HepG2 (cell line): ENCODE results near the gene STK25. TPM values are rescaled to one million over a fixed set of nuclear protein-coding genes. Genes with fewer than 3 reads are reported as not detected.

Experiments used
- AKNA ChIP-seq: sonication (generic); formaldehyde crosslinking; IDR thresholded peaks from 2 replicates; pipeline ENCODE4 v1.4.0; 2020; ENCODE audit warnings: missing genetic modification reagents, borderline replicate concordance
- HOXA5 ChIP-seq: sonication (generic); formaldehyde crosslinking; IDR thresholded peaks from 2 replicates; pipeline ENCODE4 v1.4.0; 2020; ENCODE audit warnings: missing genetic modification reagents
- ZBTB7B ChIP-seq: sonication (generic); formaldehyde crosslinking; IDR thresholded peaks from 2 replicates; pipeline ENCODE4 v1.4.0; 2020; ENCODE audit warnings: missing genetic modification reagents
- ZNF33B ChIP-seq: sonication (generic); formaldehyde crosslinking; IDR thresholded peaks from 2 replicates; pipeline ENCODE4 v1.5.1; 2020; ENCODE audit warnings: mild to moderate bottlenecking, missing genetic modification reagents
- ZNF414 ChIP-seq: sonication (generic); formaldehyde crosslinking; IDR thresholded peaks from 2 replicates; pipeline ENCODE4 v1.5.0; 2020; ENCODE audit warnings: missing genetic modification reagents
- ZNF460 ChIP-seq: sonication (generic); formaldehyde crosslinking; IDR thresholded peaks from 2 replicates; pipeline ENCODE4 v1.5.1; 2020; ENCODE audit warnings: missing genetic modification reagents, mild to moderate bottlenecking, borderline replicate concordance
- polyA plus RNA-seq, 8 experiments: library from polyadenylated mRNA; depleted of rRNA in 3 of 8; stranded (reverse) in 7 of 8; unstranded in 1 of 8; fragments of >200 nt; fragmentation: Illumina TruSeq in 4 of 8; extraction: Trizol in 4 of 8; gene quantifications; 2 replicates each; pipeline versions ENCODE4 v1.2.1 to v1.2.3, GENCODE V29; 2011 to 2016; ENCODE audit warnings: low read depth in 4 of 8, missing spikeins in 1 of 8, mixed read lengths in 1 of 8; ENCODE audit not compliant: insufficient read depth in 1 of 8
- total RNA-seq, 5 experiments: library from RNA; depleted of rRNA; stranded (reverse); fragments of >200 nt; fragmentation: Illumina TruSeq; extraction: Trizol; gene quantifications; 2 replicates each; pipeline ENCODE4 v1.2.3, GENCODE V29; 2016; ENCODE audit warnings: low read depth in 1 of 5
- TF ChIP-seq, protein P1 (sequence below): sonication (generic); formaldehyde crosslinking; IDR thresholded peaks from 2 replicates; pipeline ENCODE4 v1.8.0; 2022; ENCODE audit warnings: missing genetic modification reagents, low read depth, mild to moderate bottlenecking, borderline replicate concordance

The STK25 gene
- total and polyA plus RNA-seq, 2 of the 13 experiments (the other 11 are each of a cell fraction or from before 2014, with no cell fraction given), result 177 to 481 TPM

DNA sequence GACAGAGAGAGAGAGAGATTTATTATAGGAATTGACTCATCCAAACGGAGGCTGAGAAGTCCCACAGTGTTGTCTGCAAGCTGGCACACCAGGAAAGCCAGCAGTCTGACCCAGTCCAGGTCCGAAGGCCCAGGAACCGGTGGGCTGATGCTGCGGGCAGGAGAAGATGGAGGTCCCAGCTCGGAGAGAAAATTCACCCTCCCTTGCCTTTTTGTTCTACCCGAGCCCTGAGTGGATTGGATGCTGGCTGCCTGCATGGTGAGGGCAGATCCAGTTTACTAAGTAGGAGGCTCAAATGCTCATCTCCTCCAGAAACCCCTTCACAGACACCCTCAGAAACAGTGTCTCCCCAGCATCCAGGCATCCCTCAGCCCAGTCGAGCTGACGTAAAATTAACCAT, 22.2 kb upstream of the STK25 start (continued):
- no peak for TF ChIP-seq HOXA5 (CRISPR knock-in tag)
- TF ChIP-seq ZBTB7B (CRISPR knock-in tag), result no peak
- no peak for TF ChIP-seq AKNA (CRISPR knock-in tag)
- TF ChIP-seq ZNF414 (CRISPR knock-in tag), result no peak
- no peak for TF ChIP-seq ZNF460
- no peak for TF ChIP-seq ZNF33B (CRISPR knock-in tag)
- TF ChIP-seq, protein P1, sequence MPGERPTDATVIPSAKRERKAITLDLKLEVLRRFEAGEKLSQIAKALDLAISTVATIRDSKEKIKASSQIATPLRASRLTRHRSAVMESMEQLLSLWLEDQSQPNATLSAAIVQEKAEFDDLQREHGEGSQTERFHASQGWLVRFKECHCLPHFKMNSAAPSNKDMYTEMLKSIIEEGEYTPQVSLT (CRISPR knock-in tag), result no peak
